ACC112 (cell line): ENCODE results near the gene ZNF563.
"Not testable (repeated sequence)": the region's sequence is repeated elsewhere in the genome, so short reads cannot be mapped to it uniquely, and the experiment has no call there.

Experiments used
- H2AFZ ChIP-seq: fragments of 200-600 bp; sonication (generic); one replicate; pipeline ENCODE4 v1.6.0; 2017; ENCODE audit warnings: antibody characterized with exemption, low read length; ENCODE audit not compliant: unreplicated experiment
- H3K27ac ChIP-seq: fragments of 200-600 bp; sonication (generic); 2 replicates; pipeline ENCODE4 v1.5.1; 2014; ENCODE audit warnings: low read depth, mild to moderate bottlenecking, antibody characterized with exemption, low read length, moderate library complexity
- H3K27me3 ChIP-seq: fragments of 200-600 bp; sonication (generic); 2 replicates; pipeline ENCODE4 v1.6.1; 2014; ENCODE audit warnings: mild to moderate bottlenecking, antibody characterized with exemption, low read length, moderate library complexity, mixed read lengths; ENCODE audit not compliant: insufficient read depth
- H3K36me3 ChIP-seq: fragments of 200-600 bp; sonication (generic); 2 replicates; pipeline ENCODE4 v1.6.1; 2016; ENCODE audit warnings: mild to moderate bottlenecking, antibody characterized with exemption, low read length, moderate library complexity, mixed read lengths; ENCODE audit not compliant: insufficient read depth
- H3K4me1 ChIP-seq: fragments of 200-600 bp; sonication (generic); one replicate; pipeline ENCODE4 v1.6.1; 2016; ENCODE audit warnings: low read length, mixed read lengths; ENCODE audit not compliant: insufficient read depth, unreplicated experiment, control insufficient read depth
- H3K4me3 ChIP-seq: fragments of 200-600 bp; sonication (generic); 2 replicates; pipeline ENCODE4 v1.5.1; 2014; ENCODE audit warnings: mild to moderate bottlenecking, low read depth, low read length
- H3K79me2 ChIP-seq: fragments of 200-600 bp; sonication (generic); one replicate; pipeline ENCODE4 v1.6.0; 2016; ENCODE audit warnings: low read length; ENCODE audit not compliant: control insufficient read depth, unreplicated experiment, insufficient read depth

The ZNF563 gene

GRCh38 chr19:12333162-12334159 is at the start of gene ZNF563:
TSS of gene ZNF563 (minus strand) at chr19:12333633. CDS start at chr19:12333482, 151 bp downstream.
- H2AFZ ChIP-seq = peak within 1 kb of the TSS; percentile 93
- H3K36me3 ChIP-seq = no peaks in the 10 kb centered on the region
- H3K27me3 ChIP-seq = no peaks in the 10 kb centered on the region
- H3K79me2 ChIP-seq = peaks cover 10% of the 10 kb centered on the region
- peak within 1 kb of the TSS; percentile 69 for H3K27ac ChIP-seq
- peak within 1 kb of the TSS; percentile 97 for H3K4me3 ChIP-seq
- peaks cover 4% of the 10 kb centered on the region for H3K4me1 ChIP-seq

GRCh38 chr19:12380444-12380737 is 47.0 kb upstream of the ZNF563 start:
- Histone ChIP-seq H3K36me3 (0 out of 2 replicates have a peak, but pooled peaks cover 4% of the 10 kb centered on the region), H3K79me2 (no peaks in the 10 kb centered on the region), H3K27ac (no peak overlapping the region), H3K4me3 (no peak overlapping the region), H3K27me3 (no peaks in the 10 kb centered on the region), H2AFZ (no peak overlapping the region), H3K4me1 (no peaks in the 10 kb centered on the region)

- H3K27me3 ChIP-seq = no peaks in the 10 kb centered on the region
- H3K79me2 ChIP-seq = no peaks in the 10 kb centered on the region
- H2AFZ ChIP-seq = no peak overlapping the region
- no peaks in the 10 kb centered on the region for H3K4me1 ChIP-seq
- no peak overlapping the region for H3K27ac ChIP-seq
- H3K4me3 ChIP-seq = no peak overlapping the region
- H3K36me3 ChIP-seq = 0 out of 2 replicates have a peak, but pooled peaks cover 4% of the 10 kb centered on the region
Observed at GRCh38 chr19:12379732-12380443, 46.5 kb upstream of the ZNF563 start.

GRCh38 chr19:12374026-12374425 is 40.6 kb upstream of the ZNF563 start:
- H3K36me3 ChIP-seq = no peaks in the 10 kb centered on the region
- H3K27ac ChIP-seq = no peak overlapping the region

GRCh38 chr19:12365236-12366162 is 32.1 kb upstream of the ZNF563 start, which contains the start of gene ZNF442:
TSS of gene ZNF442 (minus strand) at chr19:12365683. CDS start at chr19:12363631, 2,052 bp downstream.
- Histone ChIP-seq H3K4me1 (peaks cover 2% of the 10 kb centered on the region), H2AFZ (peak within 1 kb of the TSS; percentile 68), H3K79me2 (peaks cover 11% of the 10 kb centered on the region), H3K4me3 (peak within 1 kb of the TSS; percentile 96), H3K27ac (peak within 1 kb of the TSS; percentile 85), H3K27me3 (no peaks in the 10 kb centered on the region), H3K36me3 (no peaks in the 10 kb centered on the region)

More at GRCh38 chr19:12374026-12374425, 40.6 kb upstream of the ZNF563 start:
- Histone ChIP-seq H3K4me1 (no peaks in the 10 kb centered on the region), H2AFZ (no peak overlapping the region), H3K27me3 (no peaks in the 10 kb centered on the region), H3K4me3 (no peak overlapping the region), H3K79me2 (no peaks in the 10 kb centered on the region)

- Histone ChIP-seq H3K4me1 (peaks cover 2% of the 10 kb centered on the region), H3K79me2 (peaks cover 11% of the 10 kb centered on the region), H3K27ac (peak overlapping the region; percentile 85), H3K4me3 (peak overlapping the region; percentile 96), H3K36me3 (no peaks in the 10 kb centered on the region), H2AFZ (peak overlapping the region; percentile 68), H3K27me3 (no peaks in the 10 kb centered on the region)
Observed at GRCh38 chr19:12364391-12365235, 31.2 kb upstream of the ZNF563 start.

- not testable (repeated sequence) for H3K27me3 ChIP-seq, H3K27ac ChIP-seq
Observed at GRCh38 chr19:12362236-12362635, 28.8 kb upstream of the ZNF563 start.

GRCh38 chr19:12353375-12353774 is 19.9 kb upstream of the ZNF563 start:
- Histone ChIP-seq H3K27me3 (no peaks in the 10 kb centered on the region), H3K4me1 (no peaks in the 10 kb centered on the region), H3K36me3 (peaks cover 44% of the 10 kb centered on the region), H3K4me3 (no peak overlapping the region), H3K79me2 (no peaks in the 10 kb centered on the region), H2AFZ (no peak overlapping the region), H3K27ac (no peak overlapping the region)

More at GRCh38 chr19:12362236-12362635, 28.8 kb upstream of the ZNF563 start:
- not testable (repeated sequence) for H3K36me3 ChIP-seq, H3K4me1 ChIP-seq, H3K4me3 ChIP-seq, H2AFZ ChIP-seq
- H3K79me2 ChIP-seq = peaks cover 14% of the 10 kb centered on the region

- H2AFZ ChIP-seq = no peak overlapping the region
- no peaks in the 10 kb centered on the region for H3K4me1 ChIP-seq
- no peaks in the 10 kb centered on the region for H3K27me3 ChIP-seq
- no peak overlapping the region for H3K4me3 ChIP-seq
- H3K36me3 ChIP-seq = peaks cover 55% of the 10 kb centered on the region
- no peak overlapping the region for H3K27ac ChIP-seq
- H3K79me2 ChIP-seq = no peaks in the 10 kb centered on the region
Observed at GRCh38 chr19:12350890-12351197, 17.4 kb upstream of the ZNF563 start.
